OCI-LY7 (cell line): Measurements from ENCODE around the gene WASF1. TPM values are rescaled to one million over a fixed set of nuclear protein-coding genes. Genes with fewer than 3 reads are reported as not detected.

Experiments used
- BruUV-seq: library from RNA; stranded (reverse); fragments of 400-500 nt; replicated peaks from 2 replicates; lab custom pipeline; 2021; lab: Mats Ljungman, UMichigan
- CTCF ChIA-PET: fragments of 300-600 bp; sonication (Branson Sonifier 250); formaldehyde crosslinking; loops from one replicate; lab custom pipeline; 2022; ENCODE audit warnings: antibody characterized with exemption; ENCODE audit not compliant: unreplicated experiment; lab: Charles Lee
- POLR2A ChIA-PET: fragments of 300-600 bp; sonication (Branson Sonifier 250); formaldehyde crosslinking; loops from one replicate; lab custom pipeline; 2022; ENCODE audit warnings: antibody characterized with exemption; lab: Charles Lee
- DNase-seq: peaks from one replicate; pipeline ENCODE4 v3.0.0-alpha.2; 2015; ENCODE audit warnings: low spot score
- H2AFZ ChIP-seq: fragments of 200-600 bp; sonication (generic), shearing (Covaris generic); 2 replicates; pipeline ENCODE4 v1.6.1; 2014; ENCODE audit warnings: mild to moderate bottlenecking, antibody characterized with exemption, low read length, moderate library complexity
- H3K27ac ChIP-seq: fragments of 200-600 bp; sonication (generic); 2 replicates; pipeline ENCODE4 v1.5.1; 2014; ENCODE audit warnings: mixed run types, low read depth, mild to moderate bottlenecking, moderate library complexity, low read length, inconsistent platforms; ENCODE audit not compliant: poor library complexity, severe bottlenecking
- H3K36me3 ChIP-seq: fragments of 200-600 bp; sonication (generic); 2 replicates; pipeline ENCODE4 v1.6.1; 2014; ENCODE audit warnings: mild to moderate bottlenecking, antibody characterized with exemption, low read length, moderate library complexity, mixed read lengths; ENCODE audit not compliant: insufficient read depth
- H3K4me1 ChIP-seq: fragments of 200-600 bp; sonication (generic); 2 replicates; pipeline ENCODE4 v1.5.1; 2014; ENCODE audit warnings: mild to moderate bottlenecking, low read length; ENCODE audit not compliant: insufficient read depth, poor library complexity, severe bottlenecking
- H3K4me2 ChIP-seq: fragments of 200-600 bp; sonication (generic); 2 replicates; pipeline ENCODE4 v1.6.1; 2014; ENCODE audit warnings: mild to moderate bottlenecking, low read length
- H3K4me3 ChIP-seq: fragments of 200-600 bp; sonication (generic); 2 replicates; pipeline ENCODE4 v1.5.1; 2014; ENCODE audit warnings: mild to moderate bottlenecking, low read depth, low read length; ENCODE audit not compliant: poor library complexity, severe bottlenecking
- H3K79me2 ChIP-seq: fragments of 200-600 bp; sonication (generic); 2 replicates; pipeline ENCODE4 v1.6.1; 2016; ENCODE audit warnings: low read depth, mild to moderate bottlenecking, low read length, moderate library complexity, mixed read lengths; ENCODE audit not compliant: insufficient read depth
- H3K9me2 ChIP-seq: fragments of 200-600 bp; sonication (generic); 2 replicates; pipeline ENCODE4 v1.6.1; 2016; ENCODE audit warnings: mild to moderate bottlenecking, low read length, mixed read lengths; ENCODE audit not compliant: insufficient read depth
- H3K9me3 ChIP-seq: fragments of 200-600 bp; sonication (generic); 2 replicates; pipeline ENCODE4 v1.6.1; 2014; ENCODE audit warnings: mild to moderate bottlenecking, mixed run types, low read length, mixed read lengths
- H4K20me1 ChIP-seq: fragments of 200-600 bp; sonication (generic); 2 replicates; pipeline ENCODE4 v1.6.1; 2014; ENCODE audit warnings: mild to moderate bottlenecking, antibody characterized with exemption, low read length, moderate library complexity, mixed read lengths; ENCODE audit not compliant: insufficient read depth
- CTCF ChIP-seq: fragments of 200-600 bp; sonication (generic); conservative IDR thresholded peaks from 2 replicates; pipeline ENCODE4 v1.5.1; 2014; ENCODE audit warnings: mild to moderate bottlenecking, antibody characterized with exemption, low read length, moderate library complexity, mixed read lengths
- EZH2phosphoT487 ChIP-seq: fragments of 200-600 bp; sonication (generic); IDR thresholded peaks from 2 replicates; pipeline ENCODE4 v1.6.1; 2018; ENCODE audit warnings: low read depth, borderline replicate concordance, mild to moderate bottlenecking, mixed run types, antibody characterized with exemption, low read length, moderate library complexity, mixed read lengths
- intact Hi-C: fragments of 100-400 bp; cut with micrococcal nuclease; formaldehyde crosslinking; loops from one replicate; pipeline ENCODE4 v1.10.0; 2022; ENCODE audit not compliant: unreplicated experiment
- total RNA-seq, 2 experiments: library from RNA; depleted of rRNA in 1 of 2; stranded (reverse); fragments of >200 nt in 1 of 2; shearing (Covaris generic) in 1 of 2; gene quantifications; 2 replicates each; pipeline ENCODE4 v1.2.3, GENCODE V29; 2014 to 2022

The WASF1 gene
- total RNA-seq, 2 experiments from 2014 or later = 34.6 to 78.4 TPM

- H3K4me2 ChIP-seq = no peak overlapping the region
- H3K79me2 ChIP-seq = peaks cover 93% of the 10 kb centered on the region
- H3K36me3 ChIP-seq = peaks cover 46% of the 10 kb centered on the region
- H3K9me3 ChIP-seq = no peaks in the 10 kb centered on the region
- no peak overlapping the region for H2AFZ ChIP-seq
- no peaks in the 10 kb centered on the region for H3K9me2 ChIP-seq
- no peak for DNase-seq
- H4K20me1 ChIP-seq = no peaks in the 10 kb centered on the region; the same call in 1 of the 2 replicates
- intact Hi-C loops = loop anchor here (10.0 kb wide), 1 partner anchor 686 kb away; the partner anchor contains the start of gene AMD1
- TF ChIP-seq CTCF = no peak
- no peak for TF ChIP-seq EZH2phosphoT487
- BruUV-seq = no TSS peak
- peaks cover 27% of the 10 kb centered on the region for H3K4me1 ChIP-seq
- CTCF ChIA-PET = no interaction called here
- POLR2A ChIA-PET = interaction anchor here (0.7 to 1.9 kb wide), 5 partner anchors 11 to 110 kb away, joined by 3 to 15 read pairs (median 4); no protein-coding TSS in a partner anchor
- H3K4me3 ChIP-seq = no peak overlapping the region
- no peak overlapping the region for H3K27ac ChIP-seq
Measured at GRCh38 chr6:110188791-110189190, 9.3 kb upstream of the WASF1 start.

DNA sequence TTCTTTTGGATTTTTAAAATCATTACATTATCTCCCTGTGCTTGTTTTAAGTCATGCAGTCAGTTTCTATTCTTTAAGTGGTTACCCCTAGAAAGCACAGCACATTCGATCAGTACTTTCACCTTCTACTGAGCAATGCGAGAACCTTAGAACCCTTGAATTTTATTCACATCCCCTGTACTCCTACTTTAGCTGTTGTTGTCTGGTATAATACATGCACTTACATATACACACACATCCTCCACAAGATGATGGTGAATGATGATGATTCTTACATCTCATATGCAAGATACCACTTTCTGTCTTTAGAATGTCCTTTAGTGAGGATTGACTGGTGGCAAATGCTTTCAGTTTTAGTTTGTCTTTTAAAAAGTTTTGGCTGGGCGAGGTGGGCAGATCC is 6.4 kb upstream of the WASF1 start:
- ChIA-PET POLR2A (interaction anchor here (0.7 to 2.7 kb wide), 8 partner anchors 9 to 27 kb away, joined by 3 to 24 read pairs (median 4); no protein-coding TSS in a partner anchor), CTCF (interaction anchor here (1.2 kb wide), 1 partner anchor 20 kb away, joined by 4 read pairs; no protein-coding TSS in a partner anchor)
- Histone ChIP-seq H3K4me3 (peak overlapping the region; percentile 52), H3K79me2 (peaks cover 98% of the 10 kb centered on the region), H3K27ac (peak overlapping the region; percentile 7), H3K36me3 (peaks cover 53% of the 10 kb centered on the region), H3K9me3 (no peaks in the 10 kb centered on the region), H3K4me1 (peaks cover 49% of the 10 kb centered on the region), H3K9me2 (no peaks in the 10 kb centered on the region), H4K20me1 (peaks cover 8% of the 10 kb centered on the region), H3K4me2 (peak overlapping the region; percentile 63), H2AFZ (no peak overlapping the region)
- TF ChIP-seq CTCF = no peak
- no TSS peak for BruUV-seq
- intact Hi-C loops = loop anchor here (10.0 kb wide), 1 partner anchor 689 kb away; the partner anchor contains the start of gene AMD1
- no peak for DNase-seq

- Histone ChIP-seq H2AFZ (no peak overlapping the region), H4K20me1 (peaks cover 12% of the 10 kb centered on the region; the same call in 1 of the 2 replicates), H3K27ac (no peak overlapping the region), H3K9me2 (no peaks in the 10 kb centered on the region), H3K4me2 (peak overlapping the region; percentile 95), H3K4me1 (peaks cover 49% of the 10 kb centered on the region), H3K9me3 (no peaks in the 10 kb centered on the region), H3K36me3 (peaks cover 48% of the 10 kb centered on the region), H3K79me2 (peaks cover 87% of the 10 kb centered on the region), H3K4me3 (peak overlapping the region; percentile 83)
- no peak for DNase-seq
- TF ChIP-seq CTCF = no peak
- no peak for TF ChIP-seq EZH2phosphoT487
- BruUV-seq = no TSS peak
- intact Hi-C loops = loop anchor here (10.0 kb wide), 1 partner anchor 691 kb away; the partner anchor contains the start of gene AMD1
- ChIA-PET POLR2A (interaction anchor here (0.6 to 1.4 kb wide), 7 partner anchors 10 to 407 kb away, joined by 3 to 4 read pairs (median 4); no protein-coding TSS in a partner anchor), CTCF (no interaction called here)
Measured at GRCh38 chr6:110183292-110183885, 3.9 kb upstream of the WASF1 start.
